ENCODE data around the gene TAS1R3.

GRCh38 chr1:1291023-1291528 is 40.0 kb upstream of the TAS1R3 start:
- no peak for TF ChIP-seq CTCF (IDR thresholded peaks at IDR 0.05)
- TF ChIP-seq ZNF512 (CRISPR knock-in tag; IDR thresholded peaks at IDR 0.05; ENCODE audit: borderline replicate concordance) = no peak
- TF ChIP-seq PRDM15 (CRISPR knock-in tag; IDR thresholded peaks at IDR 0.05) = no peak
- TF ChIP-seq TP53 (CRISPR knock-in tag; IDR thresholded peaks at IDR 0.05) = no peak
- no peak for TF ChIP-seq ETV6 (CRISPR knock-in tag; IDR thresholded peaks at IDR 0.05)
- no peak for TF ChIP-seq MAX (CRISPR knock-in tag; IDR thresholded peaks at IDR 0.05)
- TF ChIP-seq FOXK1 (CRISPR knock-in tag; IDR thresholded peaks at IDR 0.05) = no peak
- no peak for TF ChIP-seq STAT6 (CRISPR knock-in tag; conservative IDR thresholded peaks at IDR 0.05; ENCODE audit: low read depth)
- no peak for TF ChIP-seq ATF3 (CRISPR knock-in tag; conservative IDR thresholded peaks at IDR 0.05)
- no peak for TF ChIP-seq ZNF671 (CRISPR knock-in tag; IDR thresholded peaks at IDR 0.05)
- TF ChIP-seq ZBTB43 (CRISPR knock-in tag; IDR thresholded peaks at IDR 0.05) = no peak
- TF ChIP-seq ZSCAN18 (CRISPR knock-in tag; IDR thresholded peaks at IDR 0.05) = no peak

All from WTC11 (cell line).